Panc1 (cell line): ENCODE measurements around the gene VWA3B.

Experiments used
- POLR2AphosphoS5 ChIP-seq: IDR thresholded peaks from 2 replicates; pipeline ENCODE4 v1.6.1; 2012; ENCODE audit warnings: mild to moderate bottlenecking, low read depth, low read length, moderate library complexity
- SIN3A ChIP-seq: IDR thresholded peaks from 2 replicates; pipeline ENCODE4 v1.6.1; 2012; ENCODE audit warnings: low read depth, mild to moderate bottlenecking, low read length, moderate library complexity, borderline replicate concordance; ENCODE audit not compliant: insufficient read depth
- TCF7L2 ChIP-seq: IDR thresholded peaks from 2 replicates; pipeline ENCODE4 v1.6.1; 2011; ENCODE audit warnings: mild to moderate bottlenecking, low read depth, low read length, inconsistent platforms
- TF ChIP-seq, protein P1 (sequence below): fragments of 450-650 bp; IDR thresholded peaks from 2 replicates; pipeline ENCODE4 v1.5.1; 2017; ENCODE audit warnings: mild to moderate bottlenecking
- TF ChIP-seq, protein P2 (sequence below), 2 experiments: IDR thresholded peaks; 2 replicates each; pipeline ENCODE4 v1.6.1; 2011 to 2012; ENCODE audit warnings: low read depth in 2 of 2, control low read depth in 1 of 2, low read length in 1 of 2, mild to moderate bottlenecking in 1 of 2, moderate library complexity in 1 of 2; ENCODE audit not compliant: insufficient read depth in 1 of 2

DNA sequence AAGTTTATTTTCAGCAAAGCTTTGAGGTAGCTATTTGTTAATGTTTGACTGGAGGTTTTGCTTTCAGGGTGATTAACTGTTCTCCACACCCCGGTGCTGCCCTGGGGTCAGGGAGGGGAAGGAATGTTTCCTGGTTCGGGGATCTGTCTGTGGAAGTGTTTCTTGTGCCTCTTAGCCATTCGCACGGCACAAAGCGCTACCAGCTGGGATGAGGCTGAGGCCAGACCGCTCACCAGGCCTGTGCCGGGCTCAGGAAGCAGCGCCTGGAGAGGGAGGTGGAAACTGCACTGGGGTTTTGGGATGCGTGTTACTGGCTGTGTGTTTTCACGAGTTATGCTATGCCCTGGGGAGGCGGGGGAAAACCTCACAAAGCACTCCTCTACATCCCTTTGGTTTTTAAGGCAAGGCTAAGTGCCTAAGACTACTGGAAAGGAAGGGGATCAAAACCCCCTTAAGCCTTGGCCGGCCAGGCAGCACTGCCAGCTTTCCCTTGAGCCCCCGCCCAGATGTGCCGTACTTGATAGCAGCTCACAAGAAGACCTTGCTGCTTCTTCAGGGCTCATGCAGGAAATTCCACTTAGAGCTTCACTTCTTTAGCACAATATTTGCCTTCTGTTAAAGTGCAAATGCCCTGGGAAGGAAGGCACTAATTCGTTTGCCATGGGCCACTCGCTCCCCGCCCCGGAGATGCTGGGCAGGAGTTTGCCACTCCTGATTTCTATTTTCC, 193.6 kb downstream of the VWA3B start:
- TF ChIP-seq, protein P1, sequence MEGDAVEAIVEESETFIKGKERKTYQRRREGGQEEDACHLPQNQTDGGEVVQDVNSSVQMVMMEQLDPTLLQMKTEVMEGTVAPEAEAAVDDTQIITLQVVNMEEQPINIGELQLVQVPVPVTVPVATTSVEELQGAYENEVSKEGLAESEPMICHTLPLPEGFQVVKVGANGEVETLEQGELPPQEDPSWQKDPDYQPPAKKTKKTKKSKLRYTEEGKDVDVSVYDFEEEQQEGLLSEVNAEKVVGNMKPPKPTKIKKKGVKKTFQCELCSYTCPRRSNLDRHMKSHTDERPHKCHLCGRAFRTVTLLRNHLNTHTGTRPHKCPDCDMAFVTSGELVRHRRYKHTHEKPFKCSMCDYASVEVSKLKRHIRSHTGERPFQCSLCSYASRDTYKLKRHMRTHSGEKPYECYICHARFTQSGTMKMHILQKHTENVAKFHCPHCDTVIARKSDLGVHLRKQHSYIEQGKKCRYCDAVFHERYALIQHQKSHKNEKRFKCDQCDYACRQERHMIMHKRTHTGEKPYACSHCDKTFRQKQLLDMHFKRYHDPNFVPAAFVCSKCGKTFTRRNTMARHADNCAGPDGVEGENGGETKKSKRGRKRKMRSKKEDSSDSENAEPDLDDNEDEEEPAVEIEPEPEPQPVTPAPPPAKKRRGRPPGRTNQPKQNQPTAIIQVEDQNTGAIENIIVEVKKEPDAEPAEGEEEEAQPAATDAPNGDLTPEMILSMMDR, result no peak
- no peak for TF ChIP-seq POLR2AphosphoS5
- TF ChIP-seq, protein P2, sequence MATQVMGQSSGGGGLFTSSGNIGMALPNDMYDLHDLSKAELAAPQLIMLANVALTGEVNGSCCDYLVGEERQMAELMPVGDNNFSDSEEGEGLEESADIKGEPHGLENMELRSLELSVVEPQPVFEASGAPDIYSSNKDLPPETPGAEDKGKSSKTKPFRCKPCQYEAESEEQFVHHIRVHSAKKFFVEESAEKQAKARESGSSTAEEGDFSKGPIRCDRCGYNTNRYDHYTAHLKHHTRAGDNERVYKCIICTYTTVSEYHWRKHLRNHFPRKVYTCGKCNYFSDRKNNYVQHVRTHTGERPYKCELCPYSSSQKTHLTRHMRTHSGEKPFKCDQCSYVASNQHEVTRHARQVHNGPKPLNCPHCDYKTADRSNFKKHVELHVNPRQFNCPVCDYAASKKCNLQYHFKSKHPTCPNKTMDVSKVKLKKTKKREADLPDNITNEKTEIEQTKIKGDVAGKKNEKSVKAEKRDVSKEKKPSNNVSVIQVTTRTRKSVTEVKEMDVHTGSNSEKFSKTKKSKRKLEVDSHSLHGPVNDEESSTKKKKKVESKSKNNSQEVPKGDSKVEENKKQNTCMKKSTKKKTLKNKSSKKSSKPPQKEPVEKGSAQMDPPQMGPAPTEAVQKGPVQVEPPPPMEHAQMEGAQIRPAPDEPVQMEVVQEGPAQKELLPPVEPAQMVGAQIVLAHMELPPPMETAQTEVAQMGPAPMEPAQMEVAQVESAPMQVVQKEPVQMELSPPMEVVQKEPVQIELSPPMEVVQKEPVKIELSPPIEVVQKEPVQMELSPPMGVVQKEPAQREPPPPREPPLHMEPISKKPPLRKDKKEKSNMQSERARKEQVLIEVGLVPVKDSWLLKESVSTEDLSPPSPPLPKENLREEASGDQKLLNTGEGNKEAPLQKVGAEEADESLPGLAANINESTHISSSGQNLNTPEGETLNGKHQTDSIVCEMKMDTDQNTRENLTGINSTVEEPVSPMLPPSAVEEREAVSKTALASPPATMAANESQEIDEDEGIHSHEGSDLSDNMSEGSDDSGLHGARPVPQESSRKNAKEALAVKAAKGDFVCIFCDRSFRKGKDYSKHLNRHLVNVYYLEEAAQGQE (IDR thresholded peaks at IDR 0.05; ENCODE audit: insufficient read depth in 1 of 2, low read depth in 2 of 2, low read length in 1 of 2), result no peak
- no peak for TF ChIP-seq SIN3A
- no peak for TF ChIP-seq TCF7L2
